IPS DF 4.7 (cell line): ENCODE measurements around the gene PLEKHA4.

Source experiments
- DNase-seq: peaks from one replicate; pipeline ENCODE4 v3.0.0-alpha.2; 2013; ENCODE audit warnings: low spot score; ENCODE audit errors: extremely low read depth

Gene PLEKHA4

DNA sequence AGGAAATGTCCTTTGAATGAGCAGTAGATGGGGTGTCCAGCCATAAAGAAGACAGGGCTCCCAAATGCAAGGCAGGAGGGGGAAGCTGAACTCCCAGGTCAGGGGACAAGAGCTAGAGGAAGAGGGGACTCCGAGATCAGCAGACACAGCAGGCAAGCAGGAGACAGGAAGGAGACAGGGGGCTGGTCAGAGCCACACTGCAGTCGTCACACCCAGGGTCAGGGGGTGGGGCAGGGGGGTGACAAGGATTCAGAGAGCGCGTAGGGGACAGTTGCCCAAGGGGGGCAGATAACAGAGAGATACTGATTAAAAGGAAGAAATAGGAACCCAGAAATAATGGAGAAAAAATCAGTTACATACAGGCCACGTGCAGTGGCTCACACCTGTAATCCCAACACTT is 35.4 kb downstream of the PLEKHA4 start:
- DNase-seq, result no peak

DNA sequence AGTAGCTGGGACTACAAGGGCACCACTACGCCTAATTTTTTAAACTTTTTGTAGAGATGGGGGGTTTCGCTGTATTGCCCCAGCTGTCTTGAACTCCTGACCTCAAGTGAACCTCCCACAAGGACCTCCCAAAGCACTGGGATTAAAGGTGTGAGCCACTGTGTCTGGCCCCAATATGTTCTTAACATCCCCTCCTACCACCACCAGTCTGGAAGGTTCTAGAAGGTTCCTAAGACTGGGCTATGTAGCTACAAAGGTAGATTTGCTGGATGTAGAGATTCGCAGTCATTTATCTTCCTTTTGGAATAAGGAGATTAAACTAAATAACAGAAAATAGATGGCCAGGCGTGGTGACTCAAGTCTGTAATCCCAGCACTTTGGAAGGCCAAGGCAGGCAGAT is 37.5 kb downstream of the PLEKHA4 start:
- DNase-seq, result no peak

DNA sequence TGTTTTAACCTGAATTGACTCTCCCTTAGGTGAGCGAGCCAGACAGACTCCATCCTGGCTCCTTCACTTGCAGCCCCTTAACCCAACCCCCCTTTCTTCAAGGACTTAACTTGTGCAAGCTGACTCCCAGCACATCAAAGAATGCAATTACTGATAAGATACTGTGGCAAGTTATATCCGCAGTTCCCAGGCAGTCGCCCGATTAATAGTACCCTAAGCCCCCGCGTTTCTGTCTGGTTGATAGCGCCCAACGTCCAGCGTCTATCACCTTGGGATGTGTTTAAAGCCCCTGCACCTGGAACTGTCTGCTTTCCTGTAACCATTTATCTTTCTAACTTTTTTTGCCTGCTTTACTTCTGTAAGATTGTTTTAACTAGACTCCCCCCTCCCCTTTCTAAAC is 38.3 kb downstream of the PLEKHA4 start:
- no peak for DNase-seq

DNA sequence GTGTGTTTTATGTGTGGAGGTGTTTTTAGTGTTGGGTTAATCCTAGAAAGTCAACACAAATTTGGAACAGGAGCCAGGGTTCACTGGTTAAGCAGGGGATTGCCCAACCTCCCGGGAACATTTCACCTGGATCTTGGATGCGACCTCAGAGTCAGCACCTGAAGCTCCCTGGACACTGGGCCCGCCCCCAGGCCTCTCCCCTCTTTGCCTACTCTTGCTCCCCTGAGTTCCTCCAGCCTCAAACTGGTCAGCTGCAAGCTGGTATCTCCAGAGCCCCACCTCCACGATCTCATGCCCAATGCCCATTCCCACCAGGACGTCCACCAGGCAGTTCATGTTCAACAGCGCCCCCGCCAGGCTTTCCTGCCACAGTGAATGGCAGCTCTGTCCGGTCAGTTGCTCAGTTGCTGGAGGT is 41.8 kb downstream of the PLEKHA4 start:
- no peak for DNase-seq

GRCh38 chr19:48822514-48822913 is 45.9 kb downstream of the PLEKHA4 start:
- no peak for DNase-seq

- no peak for DNase-seq
Measured at GRCh38 chr19:48821633-48822032, 46.8 kb downstream of the PLEKHA4 start.

- DNase-seq, result no peak
Measured at GRCh38 chr19:48819366-48819816, 49.0 kb downstream of the PLEKHA4 start.

GRCh38 chr19:48818234-48818820 is 50.1 kb downstream of the PLEKHA4 start:
- no peak for DNase-seq

- DNase-seq, result no peak
Measured at GRCh38 chr19:48817585-48818124, 50.8 kb downstream of the PLEKHA4 start.

- DNase-seq, result no peak
Measured at GRCh38 chr19:48815870-48816501, 52.4 kb downstream of the PLEKHA4 start.

DNA sequence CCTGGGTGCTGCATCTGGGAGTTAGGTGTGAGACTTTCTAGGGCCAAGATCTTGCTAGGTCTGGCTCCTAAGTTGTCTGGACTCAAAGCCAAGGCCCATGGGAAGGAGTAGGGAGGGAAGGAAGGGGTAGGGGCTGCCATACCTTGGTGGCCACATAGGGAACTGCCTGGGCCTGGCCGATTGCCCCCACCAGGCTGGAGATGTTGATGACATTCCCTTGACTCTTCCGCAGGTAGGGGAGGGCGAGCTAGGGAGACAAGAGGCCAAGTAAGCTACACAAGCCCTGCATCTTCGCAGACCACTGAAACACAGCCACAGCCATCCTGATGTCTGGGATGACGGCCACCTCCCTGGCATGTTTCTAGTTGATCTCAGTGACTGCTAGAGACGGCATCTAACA is 53.5 kb downstream of the PLEKHA4 start:
- DNase-seq, result no peak

- DNase-seq, result no peak
Measured at GRCh38 chr19:48813123-48813913, 55.1 kb downstream of the PLEKHA4 start.

DNA sequence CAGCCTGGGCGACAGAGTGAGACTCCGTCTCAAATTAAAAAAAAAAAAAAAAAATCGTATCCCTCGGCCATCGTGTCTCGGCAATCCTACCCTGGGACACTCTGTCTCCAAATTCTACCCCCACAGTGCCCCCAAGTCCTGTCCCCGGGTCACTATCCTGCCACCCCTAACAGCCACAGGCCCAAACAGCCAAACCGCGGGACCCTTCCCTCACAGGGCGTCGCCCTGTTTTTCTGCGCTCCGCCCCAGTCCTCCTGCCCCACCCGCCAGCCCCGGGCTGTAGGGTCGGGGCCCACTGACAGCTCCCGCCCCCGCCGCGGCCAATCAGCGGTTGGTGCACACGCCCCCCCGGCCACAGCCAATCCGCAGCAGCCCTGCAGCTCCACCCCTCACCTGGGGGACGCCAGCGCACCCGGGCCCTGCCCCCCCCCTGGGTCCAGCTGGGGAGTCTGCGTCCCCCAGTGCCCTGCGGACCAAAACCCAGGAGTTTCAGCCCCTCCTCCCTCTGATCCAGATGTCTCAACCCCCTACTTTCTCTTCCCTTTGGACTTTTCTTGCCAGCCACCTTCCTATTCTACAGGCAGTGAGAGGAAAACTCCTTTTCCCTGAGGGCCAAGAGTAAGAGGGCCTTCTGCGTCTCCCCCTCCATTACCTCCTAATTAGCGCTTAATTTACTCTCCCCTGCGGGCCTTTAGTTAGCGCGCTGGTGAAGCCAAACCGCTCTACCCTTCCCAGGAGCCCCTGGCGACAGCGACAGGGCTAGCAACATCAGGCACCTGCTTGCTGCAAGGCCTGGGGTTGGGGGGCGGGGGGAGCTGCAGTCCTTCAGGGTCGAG is 56.1 kb downstream of the PLEKHA4 start:
- no peak for DNase-seq

DNA sequence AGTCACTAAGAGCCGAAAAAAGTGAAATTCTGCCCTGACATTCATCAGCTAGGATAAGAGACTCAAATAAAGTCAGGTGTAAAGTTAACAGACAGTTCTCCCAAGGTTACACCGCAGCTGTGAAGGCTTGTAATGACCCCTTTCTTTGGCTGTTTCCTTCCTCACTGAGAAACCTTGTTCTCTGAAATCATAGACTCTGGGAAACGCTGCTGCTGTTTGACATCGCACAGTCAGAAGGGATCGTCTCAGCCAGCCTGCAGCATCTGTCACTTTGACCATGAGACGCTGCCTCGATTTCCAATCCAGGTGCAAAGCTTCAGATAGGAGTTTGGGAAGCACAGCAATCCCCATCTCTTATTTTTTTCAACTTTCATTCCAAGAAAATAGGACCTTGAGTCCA is 58.3 kb downstream of the PLEKHA4 start:
- DNase-seq, result no peak

DNA sequence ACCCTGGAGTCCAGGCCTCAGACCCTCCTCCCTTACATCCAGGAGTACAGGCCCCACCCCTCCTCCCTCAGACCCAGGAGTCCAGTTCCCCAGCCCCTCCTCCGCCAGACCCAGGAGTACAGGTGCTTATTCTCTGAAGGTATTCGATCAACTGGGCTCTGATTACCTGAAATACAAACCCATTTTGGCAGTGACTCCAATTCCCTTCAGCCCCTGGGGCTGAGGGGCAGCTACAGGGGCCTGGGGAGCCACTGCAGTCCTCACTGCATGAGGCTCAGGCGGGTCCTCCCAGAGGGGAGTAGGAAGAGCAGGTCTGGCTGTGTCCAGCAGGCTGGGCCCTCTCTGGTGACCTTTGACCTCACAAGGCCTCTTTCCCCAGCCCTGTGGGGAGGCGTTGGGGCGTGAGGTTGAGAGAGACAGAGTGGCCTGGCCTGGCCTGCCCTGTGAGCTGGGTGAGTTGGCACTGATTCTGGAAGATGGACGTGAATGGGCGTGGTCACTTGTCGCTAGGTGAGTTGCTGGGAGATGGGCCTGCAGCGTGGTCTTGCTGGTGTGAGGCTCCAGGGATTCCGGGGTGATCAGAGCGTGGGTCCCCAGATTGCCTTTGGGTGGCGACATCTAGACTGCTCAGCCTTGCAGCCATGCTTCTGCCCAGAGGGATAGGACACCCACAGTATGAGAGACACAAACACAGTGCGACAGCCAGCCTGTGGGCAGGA is 60.7 kb downstream of the PLEKHA4 start:
- no peak for DNase-seq

GRCh38 chr19:48806818-48807589 is 61.4 kb downstream of the PLEKHA4 start:
- DNase-seq, result no peak

GRCh38 chr19:48806518-48806817 is 61.9 kb downstream of the PLEKHA4 start:
- DNase-seq, result no peak

DNA sequence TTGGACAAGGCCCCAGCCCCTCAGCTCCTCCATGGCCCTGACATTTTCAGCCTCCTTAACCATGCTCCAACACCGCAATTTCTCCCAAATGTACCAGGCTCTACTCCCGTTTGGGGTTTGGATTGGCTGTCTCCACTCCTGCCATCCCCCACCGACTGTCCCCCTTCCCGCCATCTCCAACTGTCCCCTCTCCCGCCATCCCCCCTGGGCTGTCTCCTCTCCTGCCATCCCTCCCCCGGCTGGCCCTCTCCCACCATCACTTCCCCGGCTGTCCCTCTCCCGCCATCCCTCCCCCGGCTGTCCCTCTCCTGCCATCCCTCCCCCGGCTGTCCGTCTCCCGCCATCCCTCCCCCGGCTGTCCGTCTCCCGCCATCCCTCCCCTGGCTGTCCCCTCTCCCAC is 63.0 kb downstream of the PLEKHA4 start:
- no peak for DNase-seq

- no peak for DNase-seq
Measured at GRCh38 chr19:48804496-48804895, 63.9 kb downstream of the PLEKHA4 start.

DNA sequence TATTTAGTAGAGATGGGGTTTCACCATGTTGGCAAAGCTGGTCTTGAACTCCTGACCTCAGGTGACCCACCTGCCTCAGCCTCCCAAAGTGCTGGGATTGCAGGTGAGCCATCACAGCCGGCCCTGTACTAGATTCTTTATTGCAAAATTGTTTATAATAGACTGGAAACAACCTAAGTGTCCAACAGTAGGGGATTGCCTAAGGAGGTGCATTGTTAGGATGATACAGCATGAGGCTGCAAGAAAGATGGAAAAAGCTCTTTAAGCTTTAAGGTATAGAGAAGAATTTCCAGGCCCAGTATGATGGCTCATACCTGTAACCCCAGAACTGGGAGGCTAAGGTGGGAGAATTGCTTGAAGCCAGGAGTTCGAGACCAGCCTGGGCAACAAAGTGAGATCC is 65.8 kb downstream of the PLEKHA4 start:
- no peak for DNase-seq
